Mesothelial cell of epicardium (in vitro differentiated cells): ENCODE measurements around the gene TMEM250. TPM values are rescaled to one million over a fixed set of nuclear protein-coding genes. Genes with fewer than 3 reads are reported as not detected.

Experiments used
- DNase-seq, 2 experiments: peaks; one replicate each; pipeline ENCODE4 v3.0.0; 2021; ENCODE audit warnings: low spot score in 2 of 2; ENCODE audit not compliant: unreplicated experiment in 2 of 2
- H3K27ac Mint-ChIP-seq: 2 replicates; pipeline ENCODE4 v1.8.0; 2021; ENCODE audit warnings: mixed read lengths
- H3K27me3 Mint-ChIP-seq: 2 replicates; pipeline ENCODE4 v1.8.0; 2021; ENCODE audit warnings: low read depth, mixed read lengths
- H3K36me3 Mint-ChIP-seq: 2 replicates; pipeline ENCODE4 v1.8.0; 2021; ENCODE audit warnings: mixed read lengths
- H3K4me1 Mint-ChIP-seq: 2 replicates; pipeline ENCODE4 v1.8.0; 2021; ENCODE audit warnings: mixed read lengths
- H3K4me3 Mint-ChIP-seq: 2 replicates; pipeline ENCODE4 v1.8.0; 2021; ENCODE audit warnings: mild to moderate bottlenecking, moderate library complexity, mixed read lengths
- H3K9me3 Mint-ChIP-seq: 2 replicates; pipeline ENCODE4 v1.8.0; 2021; ENCODE audit warnings: mixed read lengths
- CTCF ChIP-seq: fragments of 200-600 bp; sonication (generic); IDR thresholded peaks from one replicate; pipeline ENCODE4 v1.5.0; 2021; ENCODE audit warnings: antibody characterized with exemption; ENCODE audit not compliant: unreplicated experiment
- total RNA-seq: library from RNA; stranded (reverse); gene quantifications from 3 replicates; pipeline ENCODE4 v1.2.1, GENCODE V29; 2021

Gene TMEM250
- total RNA-seq, 1 donor from 2014 or later: 35.3 TPM

GRCh38 chr9:136119883-136120393 is 1.3 kb upstream of the TMEM250 start:
- Mint-ChIP-seq H3K27ac (peak overlapping the region; percentile 56), H3K36me3 (no peaks in the 10 kb centered on the region), H3K4me1 (no peaks in the 10 kb centered on the region), H3K9me3 (no peaks in the 10 kb centered on the region), H3K4me3 (peak overlapping the region; percentile 70), H3K27me3 (peaks cover 16% of the 10 kb centered on the region)
- DNase-seq: no peak
- TF ChIP-seq CTCF: no peak

GRCh38 chr9:136119061-136119882 is 597 bp upstream of the TMEM250 start:
- H3K4me1 Mint-ChIP-seq: no peaks in the 10 kb centered on the region
- H3K27me3 Mint-ChIP-seq: peaks cover 12% of the 10 kb centered on the region
- no peaks in the 10 kb centered on the region for H3K36me3 Mint-ChIP-seq
- no peak for TF ChIP-seq CTCF
- H3K27ac Mint-ChIP-seq: peak overlapping the region; percentile 64
- peak overlapping the region; percentile 70 for H3K4me3 Mint-ChIP-seq
- no peak for DNase-seq
- no peaks in the 10 kb centered on the region for H3K9me3 Mint-ChIP-seq

GRCh38 chr9:136117916-136118319 is 757 bp downstream of the TMEM250 start:
- peak overlapping the region; percentile 68 for H3K4me3 Mint-ChIP-seq
- no peaks in the 10 kb centered on the region for H3K9me3 Mint-ChIP-seq
- H3K27ac Mint-ChIP-seq: peak overlapping the region; percentile 81
- DNase-seq: no peak
- peaks cover 1% of the 10 kb centered on the region for H3K36me3 Mint-ChIP-seq
- H3K4me1 Mint-ChIP-seq: no peaks in the 10 kb centered on the region
- TF ChIP-seq CTCF: no peak
- H3K27me3 Mint-ChIP-seq: peaks cover under 1% of the 10 kb centered on the region

GRCh38 chr9:136117291-136117915 is 1.3 kb downstream of the TMEM250 start:
- Mint-ChIP-seq H3K27me3 (no peaks in the 10 kb centered on the region), H3K36me3 (peaks cover 1% of the 10 kb centered on the region), H3K9me3 (no peaks in the 10 kb centered on the region), H3K4me3 (peak overlapping the region; percentile 68), H3K27ac (peak overlapping the region; percentile 81), H3K4me1 (no peaks in the 10 kb centered on the region)
- no peak for TF ChIP-seq CTCF
- DNase-seq: no peak

- peaks cover 1% of the 10 kb centered on the region for H3K36me3 Mint-ChIP-seq
- H3K9me3 Mint-ChIP-seq: no peaks in the 10 kb centered on the region
- peak overlapping the region; percentile 68 for H3K4me3 Mint-ChIP-seq
- DNase-seq: no peak
- no peak for TF ChIP-seq CTCF
- H3K27me3 Mint-ChIP-seq: no peaks in the 10 kb centered on the region
- H3K4me1 Mint-ChIP-seq: peaks cover under 1% of the 10 kb centered on the region
- no peak overlapping the region for H3K27ac Mint-ChIP-seq
Measured at GRCh38 chr9:136116360-136117098, 2.1 kb downstream of the TMEM250 start.
